Measurements from ENCODE around the gene SMIM12.

The SMIM12 gene

DNA sequence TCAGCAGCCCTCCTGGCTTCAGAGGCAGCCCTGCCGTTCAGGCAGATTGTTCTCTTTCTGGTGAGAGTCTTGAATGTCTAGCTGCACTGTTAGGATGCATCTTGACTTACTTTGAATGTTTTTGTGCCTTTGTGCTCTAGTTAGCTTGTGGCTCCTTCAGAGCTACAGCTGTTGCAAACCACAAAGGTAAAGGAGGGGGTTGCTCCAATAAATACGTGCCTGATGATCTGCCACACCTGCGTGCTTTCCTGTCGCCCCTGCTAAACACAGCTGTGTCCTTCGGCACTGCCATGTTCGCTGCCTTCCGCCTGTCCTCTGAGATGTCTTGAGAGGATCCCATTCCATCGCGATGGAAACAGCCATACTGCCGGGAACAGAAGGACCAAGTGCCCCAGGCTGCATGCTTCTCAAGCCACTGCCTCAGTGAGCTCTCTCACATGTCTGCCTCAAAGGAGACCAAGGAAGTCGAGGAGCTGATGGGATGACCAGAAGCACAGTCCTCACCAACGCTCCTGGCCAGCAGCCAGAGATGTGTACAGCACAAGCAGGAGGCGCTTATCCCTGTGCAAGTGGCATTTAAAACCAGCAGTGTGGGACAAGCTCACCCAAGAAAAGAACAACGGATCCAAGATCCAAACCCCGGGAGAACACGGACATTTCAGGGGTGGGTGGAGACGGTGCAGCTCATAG is 12.0 kb upstream of the SMIM12 start:
- no peak for DNase-seq

GRCh38 chr1:34870395-34870794 is 10.8 kb upstream of the SMIM12 start:
- DNase-seq = no peak

DNA sequence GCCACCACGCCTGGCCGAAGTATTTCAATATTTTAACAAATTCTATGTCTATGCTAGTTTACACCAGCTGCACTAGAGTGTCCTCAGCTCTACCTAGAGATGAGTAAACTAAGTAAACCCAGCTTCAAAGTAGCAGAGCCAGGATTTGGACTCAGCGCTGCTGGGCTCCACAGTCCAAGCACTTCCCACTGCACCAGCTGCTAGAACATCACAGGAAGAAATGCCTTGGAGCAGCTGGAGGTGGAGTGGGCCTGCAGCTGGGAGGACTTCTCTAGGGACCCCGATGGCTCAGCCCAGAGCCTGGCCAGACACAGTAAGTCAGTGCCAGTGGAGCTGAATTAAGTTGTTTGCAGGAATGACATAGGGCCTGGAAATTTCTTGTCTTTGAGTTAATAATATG is 10.2 kb upstream of the SMIM12 start:
- no peak for DNase-seq

- DNase-seq = no peak
Observed at GRCh38 chr1:34868230-34869049, 8.9 kb upstream of the SMIM12 start.

- no peak for DNase-seq
Observed at GRCh38 chr1:34867415-34867814, 7.9 kb upstream of the SMIM12 start.

DNA sequence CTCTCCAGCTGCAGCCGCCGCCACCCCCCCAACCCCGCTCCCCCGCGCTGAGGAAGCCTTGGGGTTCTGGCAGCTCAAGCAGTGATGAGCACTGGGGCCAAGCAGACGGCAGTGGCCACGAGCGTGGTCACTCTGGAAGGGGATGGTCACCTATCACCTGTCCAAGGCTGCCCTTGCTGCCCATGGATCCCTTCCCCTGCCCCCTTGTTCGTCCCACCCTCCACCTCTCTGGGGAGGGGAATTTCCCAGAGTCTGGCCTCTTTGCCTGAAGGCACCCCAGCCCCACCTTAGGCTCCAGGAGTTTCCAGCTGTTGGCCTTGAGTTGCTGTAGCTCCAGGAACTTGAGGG is 7.2 kb upstream of the SMIM12 start:
- DNase-seq = no peak

- peak; percentile 32 for DNase-seq
Observed at GRCh38 chr1:34865981-34866761, 6.6 kb upstream of the SMIM12 start.

GRCh38 chr1:34865573-34865972 is 6.0 kb upstream of the SMIM12 start:
- DNase-seq = no peak

- no peak for DNase-seq
Observed at GRCh38 chr1:34864759-34865158, 5.2 kb upstream of the SMIM12 start.

DNA sequence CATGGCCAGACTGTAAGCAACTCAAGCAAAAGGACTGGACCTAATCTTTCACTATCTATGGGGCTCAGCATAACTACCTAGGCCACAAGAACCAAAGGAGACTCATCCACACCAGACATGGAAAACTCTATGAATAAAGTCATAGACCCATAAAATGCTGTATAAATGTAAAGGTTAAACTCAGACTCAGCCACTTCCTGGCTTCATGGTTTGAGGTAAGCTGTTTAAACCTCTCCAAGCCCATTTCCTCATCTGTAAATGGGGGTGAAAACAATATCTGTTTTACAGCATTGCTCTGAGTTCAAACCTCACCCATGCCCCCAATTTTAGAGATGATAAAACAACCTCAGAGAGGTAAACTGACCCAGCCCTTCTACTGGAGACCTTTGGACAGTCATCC is 4.0 kb upstream of the SMIM12 start:
- DNase-seq = no peak

DNA sequence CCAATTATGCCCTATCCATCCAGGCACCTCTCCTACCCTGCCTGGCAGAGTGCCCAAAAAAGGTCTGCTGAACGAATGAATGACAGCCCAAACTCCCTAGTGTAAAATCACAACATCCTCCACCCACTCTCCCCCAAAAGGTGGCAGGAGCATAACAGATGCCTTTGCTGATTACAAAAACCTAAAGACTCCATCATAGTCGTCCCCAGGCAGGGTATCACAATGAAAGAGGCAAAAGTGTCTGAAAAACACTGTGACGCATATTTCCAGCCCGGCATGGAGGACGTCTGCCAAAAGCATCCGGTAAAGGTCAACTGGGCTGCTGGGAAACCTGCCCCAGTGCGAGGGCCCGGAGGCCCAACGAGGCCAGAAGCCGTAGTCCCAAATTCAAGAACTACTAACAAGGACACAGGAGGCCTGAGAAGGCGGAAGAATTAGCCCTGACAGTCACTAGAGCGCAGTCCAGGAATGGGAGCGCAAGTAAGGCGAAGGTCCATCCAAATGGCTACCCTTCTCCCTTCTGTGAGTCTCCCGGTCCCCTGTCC is 576 bp downstream of the SMIM12 start:
- DNase-seq = peak; percentile 54

DNA sequence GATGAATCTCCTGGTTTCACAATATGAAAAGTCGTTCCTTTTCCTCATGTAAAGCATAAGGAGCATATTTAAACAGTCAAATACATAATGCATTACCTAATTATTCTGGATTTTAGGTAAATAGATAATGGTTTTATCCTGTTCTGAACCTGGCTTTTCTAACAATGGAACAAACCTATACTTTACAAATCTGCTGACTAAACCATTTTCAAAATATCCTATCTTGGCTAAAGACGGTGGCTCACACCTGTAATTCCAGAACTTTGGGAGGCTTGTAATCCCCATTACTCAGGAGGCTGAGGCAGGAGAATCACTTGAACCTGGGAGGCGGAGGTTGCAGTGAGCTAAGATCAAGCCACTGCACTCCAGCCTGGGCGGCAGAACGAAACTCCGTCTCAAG is 2.9 kb downstream of the SMIM12 start:
- no peak for DNase-seq

DNA sequence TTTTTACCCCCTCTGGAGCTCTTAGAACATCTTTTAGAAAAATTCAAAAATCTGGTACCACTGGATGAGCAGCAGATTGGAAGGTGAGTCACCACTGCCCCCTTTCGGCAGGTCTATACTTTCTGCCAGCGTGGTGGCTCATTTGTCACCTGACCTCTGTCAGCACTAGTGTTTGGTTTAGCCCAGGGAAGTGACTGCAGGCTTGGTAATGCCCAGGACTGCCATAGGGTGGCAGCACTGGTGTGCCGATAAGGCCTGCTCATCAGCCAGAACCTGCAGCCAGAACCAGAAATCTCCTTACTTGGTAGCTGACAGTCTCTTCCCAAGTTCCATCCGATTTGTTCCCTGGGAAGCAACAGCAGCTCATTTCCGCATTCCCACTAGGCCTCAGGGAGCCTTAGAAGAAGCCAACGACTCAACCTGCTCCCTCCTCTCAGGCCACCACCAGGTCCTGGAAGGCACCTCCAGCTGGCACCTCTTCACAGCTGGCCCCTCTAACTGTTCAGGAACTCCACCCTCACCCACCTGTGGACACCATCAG is 6.8 kb downstream of the SMIM12 start:
- DNase-seq = peak; percentile 98

DNA sequence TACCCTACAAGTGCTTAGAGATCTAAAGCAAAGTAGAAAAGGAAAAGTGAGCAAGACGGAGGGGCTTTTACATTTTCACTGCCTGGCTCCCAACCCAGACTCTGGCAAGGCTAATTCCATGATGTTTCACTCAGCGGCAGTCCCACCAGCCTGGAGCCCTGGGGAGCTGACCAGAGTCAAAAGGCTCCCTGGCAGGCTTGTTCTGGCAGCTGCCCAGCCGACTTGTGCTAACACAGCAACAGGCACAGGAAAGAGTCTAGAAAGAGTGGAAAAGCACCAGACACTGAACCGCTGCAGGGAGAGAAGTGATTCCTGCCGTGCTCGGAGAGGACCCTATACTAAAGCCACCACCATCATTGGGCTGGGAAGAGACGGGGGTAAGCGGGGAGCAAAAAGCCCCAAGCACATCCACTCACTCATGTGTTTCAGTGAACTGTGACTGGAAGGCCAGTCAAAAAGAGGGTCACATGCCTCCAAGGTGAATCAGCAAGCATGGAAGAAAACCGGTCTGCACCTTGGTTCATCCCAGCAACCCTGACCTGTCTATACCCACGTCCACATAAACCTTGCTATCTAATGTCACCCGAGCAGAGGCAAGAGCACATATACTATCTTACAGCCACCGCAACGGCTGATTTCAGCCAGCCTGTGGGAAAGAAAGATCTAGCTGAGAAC is 8.0 kb downstream of the SMIM12 start:
- no peak for DNase-seq

GRCh38 chr1:34850382-34850781 is 9.2 kb downstream of the SMIM12 start:
- DNase-seq = no peak

DNA sequence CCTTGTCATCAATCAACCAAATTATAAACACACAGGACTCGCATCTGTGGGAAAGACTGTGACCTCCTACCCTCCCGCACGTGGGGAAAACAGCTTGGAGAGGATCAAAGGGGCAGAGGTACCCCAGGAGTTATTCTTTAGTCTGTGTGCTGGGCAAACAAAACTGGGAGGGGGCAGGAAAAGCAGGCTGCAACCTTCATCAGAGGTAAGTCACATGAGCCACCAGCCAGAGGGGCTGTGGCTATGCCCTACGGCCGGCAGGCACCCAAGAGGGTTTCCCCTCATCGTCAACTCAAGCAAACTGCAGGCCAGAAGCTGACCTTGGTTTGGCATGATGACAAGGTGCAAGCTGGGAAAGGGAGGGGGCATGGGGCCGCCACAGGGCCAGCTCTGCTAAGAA is 12.5 kb downstream of the SMIM12 start:
- DNase-seq = no peak

GRCh38 chr1:34846265-34846664 is 13.3 kb downstream of the SMIM12 start:
- no peak for DNase-seq

- no peak for DNase-seq
Observed at GRCh38 chr1:34845131-34845901, 14.2 kb downstream of the SMIM12 start.

GRCh38 chr1:34844252-34844634 is 15.3 kb downstream of the SMIM12 start:
- no peak for DNase-seq

DNA sequence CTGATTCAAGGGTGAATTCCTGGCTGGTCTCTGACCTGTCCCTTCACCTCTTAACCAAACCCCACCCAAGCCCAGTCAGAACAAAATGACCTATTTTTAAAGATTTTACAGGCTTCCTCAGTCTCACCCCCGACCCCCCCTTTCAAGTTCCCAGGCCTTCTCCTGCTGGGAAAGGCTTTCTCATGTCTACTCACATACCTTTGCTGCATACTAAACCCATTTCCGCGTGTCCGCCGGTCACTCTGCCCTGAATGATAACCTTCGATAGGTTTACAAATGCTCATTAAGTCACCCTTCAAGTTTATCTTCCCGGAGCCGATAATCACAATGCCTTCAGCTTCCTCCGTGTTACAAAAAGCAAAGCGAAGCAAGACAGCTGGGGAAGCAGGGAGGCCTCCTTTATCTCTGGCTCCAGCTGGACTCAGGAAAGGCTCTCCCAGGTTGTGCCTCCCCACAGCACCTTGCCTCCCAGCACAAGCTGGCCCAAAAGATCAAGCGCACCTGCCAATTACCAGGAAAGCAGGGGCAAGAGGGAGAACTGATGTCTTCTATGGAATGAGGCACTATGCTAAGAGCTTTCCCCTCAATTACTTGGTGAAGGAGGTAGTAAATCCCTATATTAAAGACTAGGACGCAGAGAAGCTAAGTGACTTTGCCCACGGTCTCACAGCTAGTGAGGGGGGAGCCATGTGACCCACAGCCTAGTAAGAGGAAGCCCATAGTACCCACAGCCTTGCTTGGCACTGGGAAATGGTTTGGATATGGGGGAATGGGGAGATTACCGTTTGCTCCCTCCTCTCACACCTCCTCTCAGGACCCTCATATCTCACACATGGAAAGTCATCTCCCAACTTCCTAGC is 15.9 kb downstream of the SMIM12 start:
- no peak for DNase-seq

- no peak for DNase-seq
Observed at GRCh38 chr1:34842952-34843371, 16.6 kb downstream of the SMIM12 start.

Data from NCI-H82 (cell line).